Measurements from ENCODE around the gene NIPBL.

The NIPBL gene

DNA sequence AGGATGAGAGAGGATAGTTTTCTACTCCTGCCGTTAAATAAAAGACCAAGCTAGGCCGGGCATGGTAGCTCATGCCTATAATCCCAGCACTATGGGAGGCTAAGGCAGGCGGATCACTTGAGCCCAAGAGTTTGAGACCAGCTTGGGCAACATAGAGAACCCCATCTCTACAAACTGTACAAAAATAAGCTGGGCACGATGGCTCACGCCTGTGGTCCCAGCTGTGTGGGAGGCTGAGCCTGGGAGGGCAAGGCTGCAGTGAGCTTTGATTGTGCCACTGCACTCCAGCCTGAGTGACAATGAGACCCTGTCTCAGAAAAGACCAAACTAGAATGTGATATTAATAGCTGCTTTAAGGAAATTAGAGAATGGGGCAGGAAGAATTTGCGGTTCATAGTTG lies 158.4 kb downstream of the NIPBL start:
- no peak for DNase-seq (ENCODE audit: low read depth, low spot score)
- no peak overlapping the region for H3K4me3 ChIP-seq (ENCODE audit: low read depth, low read length)
- TF ChIP-seq, protein P1, sequence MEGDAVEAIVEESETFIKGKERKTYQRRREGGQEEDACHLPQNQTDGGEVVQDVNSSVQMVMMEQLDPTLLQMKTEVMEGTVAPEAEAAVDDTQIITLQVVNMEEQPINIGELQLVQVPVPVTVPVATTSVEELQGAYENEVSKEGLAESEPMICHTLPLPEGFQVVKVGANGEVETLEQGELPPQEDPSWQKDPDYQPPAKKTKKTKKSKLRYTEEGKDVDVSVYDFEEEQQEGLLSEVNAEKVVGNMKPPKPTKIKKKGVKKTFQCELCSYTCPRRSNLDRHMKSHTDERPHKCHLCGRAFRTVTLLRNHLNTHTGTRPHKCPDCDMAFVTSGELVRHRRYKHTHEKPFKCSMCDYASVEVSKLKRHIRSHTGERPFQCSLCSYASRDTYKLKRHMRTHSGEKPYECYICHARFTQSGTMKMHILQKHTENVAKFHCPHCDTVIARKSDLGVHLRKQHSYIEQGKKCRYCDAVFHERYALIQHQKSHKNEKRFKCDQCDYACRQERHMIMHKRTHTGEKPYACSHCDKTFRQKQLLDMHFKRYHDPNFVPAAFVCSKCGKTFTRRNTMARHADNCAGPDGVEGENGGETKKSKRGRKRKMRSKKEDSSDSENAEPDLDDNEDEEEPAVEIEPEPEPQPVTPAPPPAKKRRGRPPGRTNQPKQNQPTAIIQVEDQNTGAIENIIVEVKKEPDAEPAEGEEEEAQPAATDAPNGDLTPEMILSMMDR (IDR thresholded peaks at IDR 0.05; ENCODE audit: insufficient read depth, low read length, missing control alignments) = no peak
- CTCF ChIA-PET = no interaction called here
- POLR2A ChIA-PET = interaction anchor here (0.7 kb wide), 1 partner anchor 25 kb away, joined by 3 read pairs; no protein-coding TSS in a partner anchor

DNA sequence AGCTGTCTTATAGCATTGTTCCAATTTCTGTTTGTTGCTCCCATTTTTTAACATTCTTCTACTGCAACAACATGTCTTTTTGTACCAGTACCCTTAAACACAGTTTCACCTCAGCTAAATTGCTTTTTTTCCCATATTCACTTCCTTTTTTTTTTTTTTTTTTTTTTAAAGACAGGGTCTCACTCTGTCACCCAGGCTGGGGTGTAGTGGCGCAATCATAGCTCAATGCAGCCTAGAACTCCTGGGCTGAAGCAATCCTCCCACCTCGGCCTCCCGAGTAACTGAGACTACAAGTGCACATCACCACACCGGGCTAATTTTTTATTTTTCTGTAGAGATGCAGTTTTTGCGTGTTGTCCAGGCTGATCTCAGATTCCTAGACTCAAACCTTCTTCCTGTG lies 161.3 kb downstream of the NIPBL start:
- POLR2A ChIA-PET = no interaction called here
- H3K4me3 ChIP-seq (ENCODE audit: low read depth, low read length) = no peak overlapping the region
- CTCF ChIA-PET = no interaction called here
- TF ChIP-seq, protein P1 (IDR thresholded peaks at IDR 0.05; ENCODE audit: insufficient read depth, low read length, missing control alignments) = no peak
- no peak for DNase-seq (ENCODE audit: low read depth, low spot score)

DNA sequence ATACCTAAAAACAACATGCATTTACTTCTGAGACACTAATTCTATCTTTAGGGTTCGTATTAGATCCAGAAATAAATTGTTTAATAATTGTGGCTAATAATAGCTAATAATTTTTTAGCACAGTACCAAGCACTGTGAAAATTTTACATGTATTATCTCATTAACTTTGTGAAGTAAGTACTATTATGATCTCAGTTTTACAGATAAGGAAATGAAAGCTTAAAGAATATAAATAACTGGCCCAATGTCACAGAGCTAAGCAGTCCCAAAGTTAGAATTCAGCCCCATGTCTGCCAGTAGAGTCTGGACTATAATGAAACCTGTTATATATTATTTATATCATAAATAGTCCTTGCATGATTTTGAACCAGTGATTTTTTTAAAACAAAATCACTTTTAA lies 163.3 kb downstream of the NIPBL start:
- CTCF ChIA-PET = no interaction called here
- no peak for DNase-seq (ENCODE audit: low read depth, low spot score)
- POLR2A ChIA-PET = no interaction called here
- TF ChIP-seq, protein P1 (IDR thresholded peaks at IDR 0.05; ENCODE audit: insufficient read depth, low read length, missing control alignments) = no peak
- H3K4me3 ChIP-seq (ENCODE audit: low read depth, low read length) = no peak overlapping the region

GRCh38 chr5:37043693-37044092 lies 167.1 kb downstream of the NIPBL start:
- no peak for DNase-seq (ENCODE audit: low read depth, low spot score)
- POLR2A ChIA-PET = no interaction called here
- CTCF ChIA-PET = interaction anchor here (0.9 to 1.8 kb wide), 2 partner anchors 17 to 28 kb away, joined by 3 to 4 read pairs; no protein-coding TSS in a partner anchor

DNA sequence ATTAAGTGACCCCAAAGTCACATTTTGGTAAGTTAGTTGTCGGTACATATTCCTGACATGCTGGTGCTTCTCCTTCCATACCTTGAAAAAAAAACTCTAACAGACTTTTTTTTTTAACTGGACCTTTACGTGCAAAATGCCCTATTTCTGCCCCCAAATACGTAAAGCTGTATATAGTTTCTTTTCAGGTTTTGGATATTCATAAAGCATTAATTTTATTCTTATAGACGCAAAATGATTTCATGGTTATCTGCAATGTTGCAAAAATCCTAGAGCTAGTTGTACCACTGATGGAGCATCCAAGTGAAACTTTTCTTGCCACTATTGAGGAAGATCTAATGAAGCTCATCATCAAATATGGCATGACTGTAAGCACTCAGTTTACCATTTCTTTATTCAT lies 167.6 kb downstream of the NIPBL start:
- POLR2A ChIA-PET = no interaction called here
- CTCF ChIA-PET = interaction anchor here (0.7 to 1.8 kb wide), 4 partner anchors 16 to 238 kb away, joined by 3 to 4 read pairs (median 4); no protein-coding TSS in a partner anchor
- no peak overlapping the region for H3K4me3 ChIP-seq (ENCODE audit: low read depth, low read length)
- no peak for DNase-seq (ENCODE audit: low read depth, low spot score)
- TF ChIP-seq, protein P1 (IDR thresholded peaks at IDR 0.05; ENCODE audit: insufficient read depth, low read length, missing control alignments) = no peak

More at GRCh38 chr5:37043693-37044092, 167.1 kb downstream of the NIPBL start:
- H3K4me3 ChIP-seq (ENCODE audit: low read depth, low read length) = no peak overlapping the region
- TF ChIP-seq, protein P1 (IDR thresholded peaks at IDR 0.05; ENCODE audit: insufficient read depth, low read length, missing control alignments) = no peak

GRCh38 chr5:37045703-37046102 lies 169.1 kb downstream of the NIPBL start:
- ChIA-PET CTCF (interaction anchor here (1.4 kb wide), 1 partner anchor 25 kb away, joined by 4 read pairs; no protein-coding TSS in a partner anchor), POLR2A (no interaction called here)
- DNase-seq (ENCODE audit: low read depth, low spot score) = no peak

More at GRCh38 chr5:37045703-37046102, 169.1 kb downstream of the NIPBL start:
- H3K4me3 ChIP-seq (ENCODE audit: low read depth, low read length) = no peak overlapping the region
- TF ChIP-seq, protein P1 (IDR thresholded peaks at IDR 0.05; ENCODE audit: insufficient read depth, low read length, missing control alignments) = no peak
